Muscle of arm (tissue), 12 donors: Measurements from ENCODE around the gene JPT1. TPM values are rescaled to one million over a fixed set of nuclear protein-coding genes. Genes with fewer than 3 reads are reported as not detected.
"Not testable (repeated sequence)": the region's sequence is repeated elsewhere in the genome, so short reads cannot be mapped to it uniquely, and the experiment has no call there.

Experiments
- DNase-seq: peaks from one replicate; pipeline ENCODE4 v3.0.0-alpha.2; 2013
- polyA plus RNA-seq, 12 donors: library from polyadenylated mRNA; unstranded; fragments of 120-200 nt; gene quantifications; one replicate each; pipeline ENCODE4 v1.2.1, GENCODE V29; 2013; ENCODE audit not compliant: insufficient read length in 12 of 12

The JPT1 gene
- polyA plus RNA-seq, 12 donors, result 156 to 369 (median 296) TPM; not detected in 1

GRCh38 chr17:75159196-75160031, 5.1 kb upstream of the JPT1 start:
- no peak for DNase-seq

GRCh38 chr17:75158480-75158879, 4.2 kb upstream of the JPT1 start:
- not testable (repeated sequence) for DNase-seq

GRCh38 chr17:75155191-75155601, 884 bp upstream of the JPT1 start:
- DNase-seq, result peak; percentile 18

GRCh38 chr17:75153780-75154194, 525 bp downstream of the JPT1 start:
- DNase-seq, result peak; percentile 21

GRCh38 chr17:75152922-75153779, 1.2 kb downstream of the JPT1 start:
- DNase-seq, result peak; percentile 25

- DNase-seq, result no peak
Measured at GRCh38 chr17:75152523-75152921, 1.8 kb downstream of the JPT1 start.

DNA sequence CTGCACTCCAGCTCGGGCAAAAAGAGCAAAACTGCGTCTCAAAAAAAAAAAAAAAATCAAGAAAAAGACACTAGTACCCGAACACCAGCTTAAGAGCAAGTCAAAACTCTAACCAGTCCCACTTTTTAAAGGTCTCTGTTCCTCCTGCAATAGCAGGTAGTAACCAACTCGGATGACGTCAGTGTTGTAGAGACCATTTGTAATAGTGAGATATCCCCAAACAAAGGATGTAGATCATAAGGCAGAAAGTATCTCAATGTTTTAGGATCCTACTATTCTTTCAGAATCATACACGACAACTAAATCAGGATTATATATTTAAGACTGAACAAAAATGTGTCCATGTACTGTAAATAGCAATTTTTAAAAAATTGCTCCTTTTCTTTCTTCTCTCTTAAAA, 2.4 kb downstream of the JPT1 start:
- DNase-seq, result no peak

DNA sequence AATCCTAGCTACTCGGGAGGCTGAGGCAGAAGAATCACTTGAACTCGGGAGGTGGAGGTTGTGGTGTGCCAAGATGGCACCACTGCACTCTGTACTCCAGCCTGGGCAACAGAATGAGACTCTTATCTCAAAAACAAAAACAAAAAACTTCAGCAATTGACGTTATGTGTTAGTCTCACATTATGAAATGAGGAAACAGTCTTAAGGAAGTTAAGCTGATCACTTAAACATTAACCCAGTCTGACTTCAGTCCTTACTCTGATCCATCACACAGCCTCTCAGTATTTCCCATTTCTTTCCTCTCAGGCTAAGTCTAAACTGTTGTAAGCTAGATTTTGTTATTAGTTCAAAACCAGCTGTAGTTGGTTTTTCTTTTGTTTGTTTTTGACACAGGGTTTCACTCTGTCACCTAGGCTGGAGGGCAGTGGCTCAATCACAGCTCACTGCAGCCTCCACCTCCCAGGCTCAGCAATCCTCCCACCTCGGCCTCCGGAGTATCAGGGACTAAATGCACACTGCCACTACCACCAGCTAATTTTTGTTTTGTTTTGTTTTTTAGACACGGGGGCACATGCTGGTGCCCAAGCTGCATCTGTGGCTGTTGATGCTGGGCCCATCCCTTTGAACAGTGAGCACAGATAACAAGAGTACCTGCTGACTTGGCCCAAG, 6.3 kb downstream of the JPT1 start:
- no peak for DNase-seq

DNA sequence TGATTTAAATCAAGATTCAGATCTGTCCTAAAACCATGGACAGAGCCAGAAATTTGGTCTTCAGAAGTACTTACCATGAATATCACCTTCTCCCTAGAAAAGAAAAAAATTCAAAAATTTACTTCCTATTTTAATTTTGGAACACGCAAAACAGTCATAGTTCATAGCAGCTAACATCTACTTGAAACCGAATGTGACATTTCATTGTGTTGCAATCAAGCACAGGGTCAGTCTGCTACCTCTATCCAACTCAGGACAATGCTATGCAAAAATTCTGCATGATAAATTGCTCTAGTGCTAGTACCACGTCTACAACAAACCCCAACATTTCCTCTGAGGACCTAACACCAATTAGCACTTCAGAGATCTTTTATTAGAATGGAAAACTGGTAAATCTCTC, 7.7 kb downstream of the JPT1 start:
- DNase-seq, result no peak

GRCh38 chr17:75144816-75145512, 9.3 kb downstream of the JPT1 start:
- DNase-seq, result no peak

DNA sequence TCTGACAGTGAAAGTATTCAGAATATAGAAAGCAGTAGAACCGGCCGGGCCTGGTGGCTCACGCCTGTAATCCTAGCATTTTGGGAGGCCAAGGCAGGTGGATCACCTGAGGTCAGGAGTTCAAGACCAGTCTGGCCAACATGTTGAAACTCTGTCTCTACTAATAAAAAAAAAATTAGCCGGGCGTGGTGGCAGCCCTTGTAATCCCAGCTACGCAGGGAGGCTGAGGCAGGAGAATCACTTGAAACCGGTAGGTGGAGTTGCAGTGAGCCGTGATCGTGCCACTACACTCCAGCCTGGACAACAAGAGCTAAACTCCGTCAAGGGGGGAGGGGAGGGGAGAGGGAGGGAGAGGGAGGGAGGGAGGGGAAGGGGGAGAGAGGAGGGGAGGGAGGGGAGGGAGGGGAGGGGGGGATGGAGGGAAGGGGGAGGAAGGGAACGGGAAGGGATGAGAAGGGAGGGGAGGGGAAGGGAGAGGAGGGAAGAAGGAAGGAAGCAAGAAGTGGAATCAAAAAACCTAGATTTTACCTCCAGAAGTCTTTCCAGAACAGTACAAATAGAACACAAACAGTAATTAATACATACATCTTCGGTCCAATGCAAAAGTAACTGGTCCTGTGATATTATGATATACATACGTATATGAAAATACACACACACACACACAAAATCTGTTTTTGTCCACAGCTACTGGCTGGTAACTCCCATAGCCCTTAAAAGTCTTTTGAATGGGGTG, 11.9 kb downstream of the JPT1 start:
- no peak for DNase-seq

DNA sequence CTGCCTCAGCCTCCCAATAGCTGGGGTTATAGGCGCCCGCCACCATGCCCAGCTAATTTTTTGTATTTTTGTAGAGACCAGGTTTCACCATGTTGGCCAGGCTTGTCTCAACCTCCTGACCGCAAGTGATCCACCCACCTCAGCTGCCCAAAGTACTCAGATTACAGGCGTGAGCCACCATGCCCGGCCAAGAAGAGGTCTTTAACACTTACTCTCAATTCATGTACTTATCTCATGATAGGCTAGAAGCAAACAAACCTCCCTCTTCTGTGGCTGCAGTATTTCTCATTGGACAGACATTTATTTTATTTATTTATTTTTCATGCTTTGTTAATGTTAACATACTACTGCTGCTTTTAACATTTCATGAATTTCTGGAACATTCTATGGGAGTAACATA, 15.8 kb downstream of the JPT1 start:
- no peak for DNase-seq

- DNase-seq, result not testable (repeated sequence)
Measured at GRCh38 chr17:75137762-75138161, 16.6 kb downstream of the JPT1 start.

GRCh38 chr17:75135946-75136345, 18.4 kb downstream of the JPT1 start:
- DNase-seq, result no peak

DNA sequence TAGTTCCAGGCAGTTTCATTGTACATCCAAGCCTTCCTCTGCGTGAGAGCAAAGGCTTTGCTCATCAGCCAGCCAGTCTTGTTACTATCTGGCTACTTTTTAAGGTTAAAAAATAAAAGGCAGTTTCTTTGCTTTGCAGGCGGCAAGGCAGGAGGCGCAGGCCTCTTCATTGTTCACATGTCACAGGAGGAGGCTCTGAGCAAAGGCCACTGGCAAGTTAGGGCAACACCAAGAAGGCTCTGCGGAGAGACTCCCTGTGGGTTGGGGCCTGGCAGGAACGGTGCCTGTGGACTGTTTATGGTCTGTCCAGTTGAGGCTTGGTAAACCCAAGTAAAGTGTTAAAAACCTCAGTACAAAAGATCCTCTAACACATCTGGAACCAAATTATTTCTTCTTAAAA, 18.9 kb downstream of the JPT1 start:
- DNase-seq, result no peak

DNA sequence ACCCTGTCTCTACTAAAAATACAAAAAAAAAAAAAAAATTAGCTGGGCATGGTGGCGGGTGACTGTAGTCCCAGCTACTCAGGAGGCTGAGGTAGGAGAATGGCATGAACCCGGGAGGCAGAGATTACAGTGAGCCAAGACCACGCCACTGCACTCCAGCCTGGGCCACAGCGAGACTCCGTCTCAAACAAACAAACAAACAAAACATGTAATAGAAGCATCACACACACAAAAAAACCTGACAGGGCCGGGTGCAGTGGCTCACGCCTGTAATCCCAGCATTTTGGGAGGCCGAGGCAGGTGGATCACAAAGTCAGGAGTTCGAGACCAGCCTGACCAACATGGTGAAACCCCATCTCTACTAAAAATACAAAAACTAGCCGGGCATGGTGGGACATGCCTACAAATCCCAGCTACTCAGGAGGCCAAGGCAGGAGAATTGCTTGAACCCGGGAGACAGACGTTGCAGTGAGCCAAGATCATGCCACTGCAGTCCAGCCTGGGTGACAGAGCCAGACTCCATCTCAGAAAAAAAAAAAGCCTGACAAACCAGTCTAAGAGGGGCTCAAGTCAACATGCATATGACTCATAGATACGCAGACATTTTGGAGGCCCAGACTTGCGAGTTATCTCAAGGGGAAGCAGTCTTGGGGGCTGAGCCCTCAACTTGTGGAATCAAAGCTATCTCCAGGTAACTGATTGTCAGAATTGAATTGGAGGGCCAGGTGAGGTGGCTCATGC, 20.5 kb downstream of the JPT1 start:
- DNase-seq, result not testable (repeated sequence)

DNA sequence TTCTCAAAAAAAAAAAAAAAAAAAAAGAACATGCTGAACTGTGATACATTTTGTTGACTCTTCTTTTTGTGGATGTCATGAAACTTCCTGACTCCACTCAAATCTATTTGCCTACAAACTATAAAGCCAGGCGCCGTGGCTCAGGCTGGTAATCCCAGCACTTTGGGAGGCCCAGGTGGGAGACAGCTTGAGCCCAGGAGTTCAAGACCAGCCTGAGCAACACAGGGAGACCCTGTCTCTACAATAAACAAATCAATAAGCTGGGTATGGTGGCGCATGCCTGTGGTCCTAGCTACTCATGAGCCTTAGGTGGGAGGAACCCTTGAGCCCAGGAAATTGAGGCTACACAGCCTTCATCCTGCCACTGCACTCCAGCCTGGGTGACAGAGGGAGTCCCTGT, 21.3 kb downstream of the JPT1 start:
- DNase-seq, result no peak

GRCh38 chr17:75132018-75133000, 22.0 kb downstream of the JPT1 start:
- not testable (repeated sequence) for DNase-seq
